ENCODE data around the gene MICALL1. TPM values are rescaled to one million over a fixed set of nuclear protein-coding genes. Genes with fewer than 3 reads are reported as not detected.
"Not testable (repeated sequence)": the region's sequence is repeated elsewhere in the genome, so short reads cannot be mapped to it uniquely, and the experiment has no call there.

MICALL1 gene
- total and polyA plus RNA-seq, 2 of the 13 experiments (the other 11 are each of a cell fraction or from before 2014, with no cell fraction given), result 7.6 to 10.6 TPM

DNA sequence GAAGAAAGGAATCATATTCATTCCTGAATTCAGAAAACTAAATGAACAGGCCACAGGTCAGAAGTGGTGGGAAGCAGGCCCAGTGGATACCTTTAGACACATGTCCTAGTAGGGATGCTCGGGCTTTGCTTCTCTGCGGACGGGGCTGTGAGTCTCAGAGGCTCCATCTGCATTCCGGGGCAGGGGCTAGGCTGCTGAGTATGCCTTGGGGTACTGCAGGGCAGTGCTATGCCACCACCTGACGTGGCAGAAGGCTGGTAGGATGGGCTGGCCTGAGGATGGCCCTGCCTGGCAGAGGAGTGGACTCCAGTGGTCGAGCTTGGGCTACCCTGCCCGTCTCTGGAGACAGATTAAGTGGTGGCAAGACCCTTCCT lies 37.7 kb downstream of the MICALL1 start:
- TF ChIP-seq HNRNPL (IDR thresholded peaks at IDR 0.05; ENCODE audit: low read depth, low read length) (no peak), PHF20 (CRISPR knock-in tag; IDR thresholded peaks at IDR 0.05) (no peak), SP4 (CRISPR knock-in tag; IDR thresholded peaks at IDR 0.05) (no peak), ZNF552 (CRISPR knock-in tag; IDR thresholded peaks at IDR 0.05; ENCODE audit: borderline replicate concordance) (no peak), ZNF451 (CRISPR knock-in tag; IDR thresholded peaks at IDR 0.05) (no peak), SP5 (CRISPR knock-in tag; IDR thresholded peaks at IDR 0.05; ENCODE audit: borderline replicate concordance, low read depth) (no peak), ZNF883 (CRISPR knock-in tag; IDR thresholded peaks at IDR 0.05; ENCODE audit: not compliant biosample characterization) (no peak), ZNF775 (CRISPR knock-in tag; IDR thresholded peaks at IDR 0.05; ENCODE audit: borderline replicate concordance) (no peak), ZFP1 (CRISPR knock-in tag; IDR thresholded peaks at IDR 0.05) (no peak), NFE2 (CRISPR knock-in tag; IDR thresholded peaks at IDR 0.05) (no peak), PAX8 (CRISPR knock-in tag; IDR thresholded peaks at IDR 0.05; ENCODE audit: borderline replicate concordance) (no peak), ZNF558 (CRISPR knock-in tag; IDR thresholded peaks at IDR 0.05; ENCODE audit: borderline replicate concordance) (no peak)
- TF ChIP-seq, protein P1, sequence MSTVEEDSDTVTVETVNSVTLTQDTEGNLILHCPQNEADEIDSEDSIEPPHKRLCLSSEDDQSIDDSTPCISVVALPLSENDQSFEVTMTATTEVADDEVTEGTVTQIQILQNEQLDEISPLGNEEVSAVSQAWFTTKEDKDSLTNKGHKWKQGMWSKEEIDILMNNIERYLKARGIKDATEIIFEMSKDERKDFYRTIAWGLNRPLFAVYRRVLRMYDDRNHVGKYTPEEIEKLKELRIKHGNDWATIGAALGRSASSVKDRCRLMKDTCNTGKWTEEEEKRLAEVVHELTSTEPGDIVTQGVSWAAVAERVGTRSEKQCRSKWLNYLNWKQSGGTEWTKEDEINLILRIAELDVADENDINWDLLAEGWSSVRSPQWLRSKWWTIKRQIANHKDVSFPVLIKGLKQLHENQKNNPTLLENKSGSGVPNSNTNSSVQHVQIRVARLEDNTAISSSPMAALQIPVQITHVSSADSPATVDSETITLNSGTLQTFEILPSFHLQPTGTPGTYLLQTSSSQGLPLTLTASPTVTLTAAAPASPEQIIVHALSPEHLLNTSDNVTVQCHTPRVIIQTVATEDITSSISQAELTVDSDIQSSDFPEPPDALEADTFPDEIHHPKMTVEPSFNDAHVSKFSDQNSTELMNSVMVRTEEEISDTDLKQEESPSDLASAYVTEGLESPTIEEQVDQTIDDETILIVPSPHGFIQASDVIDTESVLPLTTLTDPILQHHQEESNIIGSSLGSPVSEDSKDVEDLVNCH (CRISPR knock-in tag; IDR thresholded peaks at IDR 0.05), result no peak
- no peak for ATAC-seq
- POLR2A ChIA-PET, result interaction anchor here (0.7 kb wide), 1 partner anchor 10 kb away, joined by 3 read pairs; the partner anchor contains the start of genes C22orf23 and POLR2F

DNA sequence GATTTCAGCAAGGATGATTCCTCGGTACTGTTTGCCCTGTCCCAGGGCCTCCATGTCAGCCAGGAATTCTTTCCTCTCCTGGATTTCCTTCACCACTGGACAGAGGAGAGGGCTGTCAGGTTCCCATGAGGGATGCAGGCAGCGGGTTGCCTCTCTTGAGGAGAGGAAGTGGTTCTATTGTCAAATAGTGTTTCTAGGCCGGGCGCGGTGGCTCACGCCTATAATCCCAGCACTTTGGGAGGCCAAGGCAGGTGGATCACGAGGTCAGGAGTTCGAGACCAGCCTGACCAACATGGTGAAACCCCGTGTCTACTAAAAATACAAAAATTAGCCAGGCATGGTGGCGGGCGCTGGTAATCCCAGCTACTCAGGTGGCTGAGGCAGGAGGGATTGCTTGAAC lies 38.3 kb downstream of the MICALL1 start:
- H3K4me3 ChIP-seq (replicated peaks in 1 of 3; ENCODE audit: insufficient read depth in 1 of 3, low read depth in 2 of 3, low read length in 3 of 3); H3K27me3 ChIP-seq (ENCODE audit: control insufficient read depth in 1 of 2, insufficient read depth in 2 of 2, low read length in 2 of 2); H4K20me1 ChIP-seq (ENCODE audit: insufficient read depth, low read length); CTCF ChIA-PET (ENCODE audit: low intra/inter-chr PET ratio, low total read pairs); H3K79me2 ChIP-seq (ENCODE audit: insufficient read depth, low read length); BruUV-seq (replicated peaks); H3K9me3 ChIP-seq (ENCODE audit: low read length); H3K4me2 ChIP-seq (ENCODE audit: low read depth, low read length); H3K9ac ChIP-seq (ENCODE audit: insufficient read depth, low read depth, low read length); ATAC-seq; intact Hi-C loops (cut with micrococcal nuclease; ENCODE audit: unreplicated experiment); H2AFZ ChIP-seq (ENCODE audit: low read length); FAIRE-seq; in situ Hi-C loops (cut with HindIII; ENCODE audit: extremely low pct_ligation_motif_present, low pct_unique_long_range_greater_than_20kb); H3K36me3 ChIP-seq (replicated peaks in 1 of 2; ENCODE audit: control insufficient read depth in 1 of 2, insufficient read depth in 2 of 2, low read length in 2 of 2); H3K27ac ChIP-seq (ENCODE audit: extremely low read length, insufficient read depth, low read length); POLR2A ChIA-PET; DNase-seq (ENCODE audit: low spot score): not testable (repeated sequence)
- peaks cover 13% of the 10 kb centered on the region for H3K4me1 ChIP-seq (ENCODE audit: insufficient read depth, low read length)
- 86% methylated on average over 9 of the region's 11 CpGs for whole genome bisulfite sequencing (ENCODE audit: low lambda C conversion rate)

More for the DNA sequence above, 37.7 kb downstream of the MICALL1 start:
- Histone ChIP-seq H3K9me3 (ENCODE audit: low read length) (no peaks in the 10 kb centered on the region), H3K27ac (ENCODE audit: extremely low read length, insufficient read depth, low read length) (no peak overlapping the region), H3K4me2 (ENCODE audit: low read depth, low read length) (no peak overlapping the region), H3K4me1 (ENCODE audit: insufficient read depth, low read length) (peaks cover 13% of the 10 kb centered on the region), H3K36me3 (replicated peaks in 1 of 2; ENCODE audit: control insufficient read depth in 1 of 2, insufficient read depth in 2 of 2, low read length in 2 of 2) (peaks cover 3 to 12% of the 10 kb centered on the region in 2 experiments; a peak in 3 of 5 replicates), H3K9ac (ENCODE audit: insufficient read depth, low read depth, low read length) (no peak overlapping the region), H3K79me2 (ENCODE audit: insufficient read depth, low read length) (no peaks in the 10 kb centered on the region), H4K20me1 (ENCODE audit: insufficient read depth, low read length) (no peaks in the 10 kb centered on the region), H3K27me3 (ENCODE audit: control insufficient read depth in 1 of 2, insufficient read depth in 2 of 2, low read length in 2 of 2) (no peaks in the 10 kb centered on the region), H3K4me3 (replicated peaks in 1 of 3; ENCODE audit: insufficient read depth in 1 of 3, low read depth in 2 of 3, low read length in 3 of 3) (no peak overlapping the region), H2AFZ (ENCODE audit: low read length) (no peak overlapping the region)
- FAIRE-seq, result no peak
- no peak for DNase-seq (ENCODE audit: low spot score)
- in situ Hi-C loops (cut with HindIII; ENCODE audit: extremely low pct_ligation_motif_present, low pct_unique_long_range_greater_than_20kb) (no loop called here), intact Hi-C loops (cut with micrococcal nuclease; ENCODE audit: unreplicated experiment) (no loop called here)
- CTCF ChIA-PET (ENCODE audit: low intra/inter-chr PET ratio, low total read pairs), result no interaction called here
- WGBS (ENCODE audit: low lambda C conversion rate), result 96% methylated on average over 4 of the region's 7 CpGs
- BruUV-seq (replicated peaks), result TSS peak; percentile 39
